ENCODE data around the gene PPP1R37. TPM values are rescaled to one million over a fixed set of nuclear protein-coding genes. Genes with fewer than 3 reads are reported as not detected.

Gene PPP1R37
- total and polyA plus RNA-seq, 5 donors from 2014 or later = 0.61 to 17.4 (median 0.69) TPM

GRCh38 chr19:45066921-45067661 lies 25.9 kb upstream of the PPP1R37 start:
- Mint-ChIP-seq H3K36me3 (peaks cover 19% of the 10 kb centered on the region), H3K4me1 (peaks cover 0 to 3% (median 0%) of the 10 kb centered on the region in 4 donors), H3K9me3 (peaks cover 0 to 2% (median 0%) of the 10 kb centered on the region in 7 donors), H3K27ac (no peak overlapping the region), H3K27me3 (no peaks in the 10 kb centered on the region), H3K4me3 (no peak overlapping the region)
- Histone ChIP-seq H3K9me3 (ENCODE audit: control insufficient read depth in 2 of 2, low read length in 2 of 2) (no peaks in the 10 kb centered on the region), H3K4me3 (ENCODE audit: low read depth, low read length) (no peak overlapping the region), H3K27ac (ENCODE audit: insufficient read depth, low read length, poor library complexity, severe bottlenecking) (no peak overlapping the region), H3K36me3 (ENCODE audit: control insufficient read depth, insufficient read depth, low read length) (peaks cover 50% of the 10 kb centered on the region), H3K27me3 (ENCODE audit: control insufficient read depth, insufficient read depth, low read length) (no peaks in the 10 kb centered on the region), H3K4me1 (ENCODE audit: control insufficient read depth, insufficient read depth, low read length, poor library complexity, severe bottlenecking) (no peaks in the 10 kb centered on the region)
- DNase-seq (no peak), ATAC-seq (ENCODE audit: low read depth in 2 of 2) (no peak)

- H3K36me3 Mint-ChIP-seq = peaks cover 14% of the 10 kb centered on the region
- peaks cover 0 to 3% (median 0%) of the 10 kb centered on the region in 4 donors for H3K4me1 Mint-ChIP-seq
- H3K9me3 Mint-ChIP-seq = peaks cover 0 to 2% (median 0%) of the 10 kb centered on the region in 7 donors
- ATAC-seq (ENCODE audit: low read depth in 2 of 2) = no peak
- Histone ChIP-seq H3K36me3 (ENCODE audit: control insufficient read depth, insufficient read depth, low read length) (peaks cover 43% of the 10 kb centered on the region), H3K4me1 (ENCODE audit: control insufficient read depth, insufficient read depth, low read length, poor library complexity, severe bottlenecking) (no peaks in the 10 kb centered on the region), H3K27me3 (ENCODE audit: control insufficient read depth, insufficient read depth, low read length) (no peaks in the 10 kb centered on the region), H3K4me3 (ENCODE audit: low read depth, low read length) (no peak overlapping the region), H3K27ac (ENCODE audit: insufficient read depth, low read length, poor library complexity, severe bottlenecking) (no peak overlapping the region), H3K9me3 (ENCODE audit: control insufficient read depth in 2 of 2, low read length in 2 of 2) (no peaks in the 10 kb centered on the region)
- H3K27ac Mint-ChIP-seq = no peak overlapping the region
- DNase-seq = no peak
- H3K4me3 Mint-ChIP-seq = no peak overlapping the region
- H3K27me3 Mint-ChIP-seq = no peaks in the 10 kb centered on the region
Measured at GRCh38 chr19:45068041-45068440, 24.9 kb upstream of the PPP1R37 start.

GRCh38 chr19:45069056-45069455 lies 23.9 kb upstream of the PPP1R37 start:
- Mint-ChIP-seq H3K9me3 (peaks cover 0 to 2% (median 0%) of the 10 kb centered on the region in 7 donors), H3K4me1 (peaks cover 0 to 3% (median 0%) of the 10 kb centered on the region in 4 donors), H3K4me3 (no peak overlapping the region), H3K36me3 (peaks cover 14% of the 10 kb centered on the region), H3K27ac (no peak overlapping the region), H3K27me3 (no peaks in the 10 kb centered on the region)
- no peaks in the 10 kb centered on the region for H3K4me1 ChIP-seq (ENCODE audit: control insufficient read depth, insufficient read depth, low read length, poor library complexity, severe bottlenecking)
- H3K9me3 ChIP-seq (ENCODE audit: control insufficient read depth in 2 of 2, low read length in 2 of 2) = no peaks in the 10 kb centered on the region
- no peak for ATAC-seq (ENCODE audit: low read depth in 2 of 2)
- no peak overlapping the region for H3K4me3 ChIP-seq (ENCODE audit: low read depth, low read length)
- no peaks in the 10 kb centered on the region for H3K27me3 ChIP-seq (ENCODE audit: control insufficient read depth, insufficient read depth, low read length)
- peaks cover 36% of the 10 kb centered on the region for H3K36me3 ChIP-seq (ENCODE audit: control insufficient read depth, insufficient read depth, low read length)
- DNase-seq = no peak
- H3K27ac ChIP-seq (ENCODE audit: insufficient read depth, low read length, poor library complexity, severe bottlenecking) = no peak overlapping the region

- H3K27me3 Mint-ChIP-seq = no peaks in the 10 kb centered on the region
- peaks cover 32% of the 10 kb centered on the region for H3K36me3 ChIP-seq (ENCODE audit: control insufficient read depth, insufficient read depth, low read length)
- H3K27ac Mint-ChIP-seq = no peak overlapping the region
- peaks cover 4% of the 10 kb centered on the region for H3K4me1 ChIP-seq (ENCODE audit: control insufficient read depth, insufficient read depth, low read length, poor library complexity, severe bottlenecking)
- no peaks in the 10 kb centered on the region for H3K27me3 ChIP-seq (ENCODE audit: control insufficient read depth, insufficient read depth, low read length)
- no peak overlapping the region for H3K27ac ChIP-seq (ENCODE audit: insufficient read depth, low read length, poor library complexity, severe bottlenecking)
- H3K9me3 ChIP-seq (ENCODE audit: control insufficient read depth in 2 of 2, low read length in 2 of 2) = no peaks in the 10 kb centered on the region
- peaks cover 0 to 2% (median 0%) of the 10 kb centered on the region in 7 donors for H3K9me3 Mint-ChIP-seq
- H3K4me1 Mint-ChIP-seq = peaks cover 0 to 8% (median 5%) of the 10 kb centered on the region in 4 donors
- ATAC-seq (ENCODE audit: low read depth in 2 of 2) (no peak), DNase-seq (no peak)
- H3K36me3 Mint-ChIP-seq = peaks cover 14% of the 10 kb centered on the region
- H3K4me3 ChIP-seq (ENCODE audit: low read depth, low read length) = no peak overlapping the region
- H3K4me3 Mint-ChIP-seq = no peak overlapping the region
Measured at GRCh38 chr19:45070214-45070613, 22.8 kb upstream of the PPP1R37 start.

GRCh38 chr19:45070861-45071544 lies 22.0 kb upstream of the PPP1R37 start:
- Histone ChIP-seq H3K27ac (ENCODE audit: insufficient read depth, low read length, poor library complexity, severe bottlenecking) (no peak overlapping the region), H3K36me3 (ENCODE audit: control insufficient read depth, insufficient read depth, low read length) (peaks cover 28% of the 10 kb centered on the region), H3K9me3 (ENCODE audit: control insufficient read depth in 2 of 2, low read length in 2 of 2) (no peaks in the 10 kb centered on the region), H3K4me1 (ENCODE audit: control insufficient read depth, insufficient read depth, low read length, poor library complexity, severe bottlenecking) (peaks cover 10% of the 10 kb centered on the region), H3K4me3 (ENCODE audit: low read depth, low read length) (no peak overlapping the region), H3K27me3 (ENCODE audit: control insufficient read depth, insufficient read depth, low read length) (no peaks in the 10 kb centered on the region)
- no peak for DNase-seq
- Mint-ChIP-seq H3K4me3 (no peak overlapping the region), H3K27me3 (no peaks in the 10 kb centered on the region), H3K36me3 (peaks cover 10% of the 10 kb centered on the region), H3K9me3 (peaks cover 0 to 2% (median 0%) of the 10 kb centered on the region in 7 donors), H3K27ac (no peak overlapping the region), H3K4me1 (peaks cover 0 to 12% (median 5%) of the 10 kb centered on the region in 4 donors)
- ATAC-seq (ENCODE audit: low read depth in 2 of 2) = no peak

GRCh38 chr19:45071545-45071938 lies 21.4 kb upstream of the PPP1R37 start:
- peaks cover 28% of the 10 kb centered on the region for H3K36me3 ChIP-seq (ENCODE audit: control insufficient read depth, insufficient read depth, low read length)
- no peak for ATAC-seq (ENCODE audit: low read depth in 2 of 2)
- H3K4me3 ChIP-seq (ENCODE audit: low read depth, low read length) = no peak overlapping the region
- no peaks in the 10 kb centered on the region for H3K27me3 Mint-ChIP-seq
- H3K27ac ChIP-seq (ENCODE audit: insufficient read depth, low read length, poor library complexity, severe bottlenecking) = no peak overlapping the region
- no peaks in the 10 kb centered on the region for H3K9me3 ChIP-seq (ENCODE audit: control insufficient read depth in 2 of 2, low read length in 2 of 2)
- DNase-seq = no peak
- H3K27ac Mint-ChIP-seq = no peak overlapping the region
- no peak overlapping the region for H3K4me3 Mint-ChIP-seq
- peaks cover 0 to 2% (median 0%) of the 10 kb centered on the region in 7 donors for H3K9me3 Mint-ChIP-seq
- peaks cover 2 to 15% (median 6%) of the 10 kb centered on the region in 4 donors for H3K4me1 Mint-ChIP-seq
- peaks cover 13% of the 10 kb centered on the region for H3K4me1 ChIP-seq (ENCODE audit: control insufficient read depth, insufficient read depth, low read length, poor library complexity, severe bottlenecking)
- no peaks in the 10 kb centered on the region for H3K27me3 ChIP-seq (ENCODE audit: control insufficient read depth, insufficient read depth, low read length)
- H3K36me3 Mint-ChIP-seq = peaks cover 10% of the 10 kb centered on the region

- no peaks in the 10 kb centered on the region for H3K9me3 ChIP-seq (ENCODE audit: control insufficient read depth in 2 of 2, low read length in 2 of 2)
- no peak overlapping the region for H3K27ac ChIP-seq (ENCODE audit: insufficient read depth, low read length, poor library complexity, severe bottlenecking)
- no peaks in the 10 kb centered on the region for H3K27me3 Mint-ChIP-seq
- H3K36me3 Mint-ChIP-seq = peaks cover 10% of the 10 kb centered on the region
- DNase-seq = no peak
- H3K4me1 ChIP-seq (ENCODE audit: control insufficient read depth, insufficient read depth, low read length, poor library complexity, severe bottlenecking) = peaks cover 19% of the 10 kb centered on the region
- H3K27ac Mint-ChIP-seq = no peak overlapping the region
- ATAC-seq (ENCODE audit: low read depth in 2 of 2) = no peak
- H3K4me3 Mint-ChIP-seq = peak overlapping the region in 2 of 4 donors; percentile 43 to 61
- H3K4me1 Mint-ChIP-seq = peaks cover 6 to 22% (median 12%) of the 10 kb centered on the region in 4 donors
- no peaks in the 10 kb centered on the region for H3K27me3 ChIP-seq (ENCODE audit: control insufficient read depth, insufficient read depth, low read length)
- no peaks in the 10 kb centered on the region for H3K9me3 Mint-ChIP-seq
- H3K4me3 ChIP-seq (ENCODE audit: low read depth, low read length) = no peak overlapping the region
- H3K36me3 ChIP-seq (ENCODE audit: control insufficient read depth, insufficient read depth, low read length) = peaks cover 28% of the 10 kb centered on the region
Measured at GRCh38 chr19:45071969-45072790, 20.8 kb upstream of the PPP1R37 start.

Data from CD4-positive, CD25-positive, alpha-beta regulatory T cell (primary cell).